NCI-H526 (cell line): Measurements from ENCODE around the gene COX6B2.
"Not testable (repeated sequence)": the region's sequence is repeated elsewhere in the genome, so short reads cannot be mapped to it uniquely, and the experiment has no call there.

ENCODE experiments used
- DNase-seq, 2 experiments: peaks; one replicate each; lab custom pipeline; 2025; lab: John Stamatoyannopoulos, UW

The COX6B2 gene, protein sequence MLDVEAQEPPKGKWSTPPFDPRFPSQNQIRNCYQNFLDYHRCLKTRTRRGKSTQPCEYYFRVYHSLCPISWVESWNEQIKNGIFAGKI

DNA sequence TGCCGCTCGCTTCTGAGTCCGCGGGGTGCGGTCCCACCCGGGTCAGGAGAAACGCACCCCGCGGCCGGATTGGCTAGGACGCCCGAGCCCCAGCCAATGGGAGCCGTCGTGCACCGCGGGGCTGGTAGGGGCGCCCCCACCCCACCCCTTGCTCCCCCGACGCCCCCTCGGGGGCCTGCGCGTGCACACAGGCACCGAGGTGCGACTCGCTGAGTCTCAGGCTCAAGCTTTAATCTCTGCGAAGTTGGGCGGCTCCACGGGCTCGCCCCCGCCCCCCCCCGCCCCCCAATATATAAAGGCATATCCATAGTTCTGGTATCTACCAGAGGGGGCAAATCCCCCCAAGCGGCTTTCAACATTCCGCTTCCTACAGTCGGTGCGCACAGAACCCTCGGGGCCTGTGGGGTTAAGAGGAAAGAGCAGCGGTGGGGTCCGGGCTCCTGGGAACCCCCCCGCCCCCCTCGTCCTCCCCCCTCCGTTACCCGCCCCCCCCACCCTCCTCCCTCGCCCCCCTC is at the start of gene COX6B2:
TSS of gene COX6B2 (minus strand) at position 22 of the 515 bp plus-strand sequence. CDS start 198 bp downstream, outside the sequence.
- DNase-seq = no peak

DNA sequence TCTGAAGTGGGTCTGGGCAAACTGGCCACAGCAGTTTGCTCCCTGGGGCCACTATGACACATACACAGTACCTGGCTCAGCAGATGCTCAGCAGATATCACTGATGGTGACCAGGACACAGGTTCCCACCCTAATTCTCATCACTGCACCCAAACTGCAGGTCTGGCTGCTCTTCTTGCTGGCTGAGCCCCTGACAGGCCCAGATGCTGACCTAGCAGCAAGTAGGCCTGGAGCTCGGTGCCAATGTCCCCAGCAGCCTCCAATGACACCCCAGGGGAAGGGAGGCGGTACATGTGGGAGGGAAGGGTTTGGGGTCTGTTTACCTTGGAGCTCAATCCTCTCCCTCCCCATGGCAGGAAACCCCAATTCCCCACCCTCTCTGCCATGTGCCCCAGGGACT is 48.0 kb upstream of the COX6B2 start:
- DNase-seq = no peak

DNA sequence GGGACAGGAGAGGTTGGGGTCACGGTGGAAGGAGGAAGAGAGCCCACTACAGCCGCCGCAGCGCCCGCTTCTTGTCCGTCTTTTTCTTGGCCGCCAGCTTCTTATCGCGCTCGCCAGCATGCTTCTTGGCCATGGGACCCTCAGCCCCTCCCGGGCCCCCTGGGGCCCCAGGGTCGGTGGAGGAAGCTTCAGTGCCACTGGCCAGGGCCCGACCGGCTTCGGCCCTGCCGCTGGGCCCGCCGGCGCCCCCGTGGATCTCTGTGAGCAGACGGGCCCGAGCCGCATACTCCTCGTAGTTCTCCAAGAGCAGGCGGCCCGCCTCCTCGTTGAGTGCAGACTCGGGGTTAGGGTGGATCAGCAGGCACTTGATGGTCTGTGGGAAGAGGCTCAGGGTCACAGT is 46.9 kb upstream of the COX6B2 start:
- DNase-seq = not testable (repeated sequence)

DNA sequence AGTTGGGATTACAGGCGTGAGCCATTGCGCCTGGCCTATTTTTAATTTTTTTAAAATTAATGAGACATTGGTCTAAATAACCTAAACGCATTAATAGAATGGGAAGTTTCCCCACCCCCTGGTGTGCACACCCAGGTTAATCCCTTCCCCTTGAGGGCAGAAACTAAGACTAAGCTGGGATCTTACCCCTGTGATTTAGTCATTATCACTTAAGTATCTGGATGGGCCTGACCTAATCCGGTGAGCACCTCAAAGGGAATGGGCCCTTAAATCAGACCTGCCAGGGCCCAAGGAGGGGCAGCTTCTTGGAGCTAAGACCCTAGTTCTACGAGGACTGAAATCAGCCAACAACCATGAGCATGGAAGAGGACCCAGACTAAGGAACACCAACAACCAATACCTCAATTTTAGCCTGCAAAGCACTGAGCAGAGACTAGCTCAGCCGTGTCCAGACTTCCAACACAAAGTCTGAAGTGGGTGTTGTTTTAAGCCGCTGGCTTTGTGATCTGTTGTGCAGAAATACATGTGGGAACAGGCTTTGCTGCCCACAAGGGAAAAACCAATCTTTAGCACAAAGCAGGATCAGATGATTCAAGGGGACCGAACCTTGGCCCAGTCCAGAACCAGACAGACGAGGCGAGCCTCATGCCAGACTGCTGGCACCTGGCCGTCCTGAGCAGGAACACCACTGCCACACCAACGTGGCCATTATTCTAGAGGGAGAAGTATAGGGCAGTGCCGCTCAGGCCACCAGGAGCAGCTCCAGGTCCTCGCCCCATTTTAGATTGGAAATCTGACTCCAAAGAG is 46.0 kb upstream of the COX6B2 start:
- no peak for DNase-seq

DNA sequence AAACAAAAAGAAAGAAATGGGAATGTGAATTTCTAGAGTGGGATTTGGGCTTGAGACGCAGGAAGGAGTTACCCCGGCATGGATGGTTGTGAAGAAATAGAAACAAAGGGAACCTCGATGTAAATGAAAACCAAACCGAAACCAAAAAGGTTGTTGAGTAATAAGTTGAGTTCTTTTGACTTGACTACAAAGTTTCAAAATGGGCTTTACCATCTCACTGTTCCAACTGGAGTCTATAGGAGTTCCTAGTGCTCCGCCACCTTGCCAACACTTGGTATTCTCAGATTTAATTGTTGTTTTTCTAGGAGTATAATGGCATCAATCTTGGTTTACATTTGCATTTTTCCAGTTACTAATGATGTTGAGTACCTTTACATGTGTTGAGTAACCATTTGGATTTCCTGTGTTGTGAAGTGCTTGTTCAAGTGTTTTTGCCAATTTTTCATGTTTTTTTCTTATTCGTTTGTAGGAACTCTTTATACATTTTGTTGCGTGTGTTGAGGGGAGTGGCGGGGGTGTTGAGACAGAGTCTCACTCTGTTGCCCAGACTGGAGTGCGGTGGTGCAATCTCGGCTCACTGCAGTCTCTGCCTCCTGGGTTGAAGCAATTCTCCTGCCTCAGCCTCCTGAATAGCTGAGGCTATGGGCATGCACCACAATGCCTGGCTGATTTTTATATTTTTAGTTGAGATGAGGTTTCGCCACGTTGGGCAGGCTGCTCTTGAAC is 43.8 kb upstream of the COX6B2 start:
- no peak for DNase-seq

DNA sequence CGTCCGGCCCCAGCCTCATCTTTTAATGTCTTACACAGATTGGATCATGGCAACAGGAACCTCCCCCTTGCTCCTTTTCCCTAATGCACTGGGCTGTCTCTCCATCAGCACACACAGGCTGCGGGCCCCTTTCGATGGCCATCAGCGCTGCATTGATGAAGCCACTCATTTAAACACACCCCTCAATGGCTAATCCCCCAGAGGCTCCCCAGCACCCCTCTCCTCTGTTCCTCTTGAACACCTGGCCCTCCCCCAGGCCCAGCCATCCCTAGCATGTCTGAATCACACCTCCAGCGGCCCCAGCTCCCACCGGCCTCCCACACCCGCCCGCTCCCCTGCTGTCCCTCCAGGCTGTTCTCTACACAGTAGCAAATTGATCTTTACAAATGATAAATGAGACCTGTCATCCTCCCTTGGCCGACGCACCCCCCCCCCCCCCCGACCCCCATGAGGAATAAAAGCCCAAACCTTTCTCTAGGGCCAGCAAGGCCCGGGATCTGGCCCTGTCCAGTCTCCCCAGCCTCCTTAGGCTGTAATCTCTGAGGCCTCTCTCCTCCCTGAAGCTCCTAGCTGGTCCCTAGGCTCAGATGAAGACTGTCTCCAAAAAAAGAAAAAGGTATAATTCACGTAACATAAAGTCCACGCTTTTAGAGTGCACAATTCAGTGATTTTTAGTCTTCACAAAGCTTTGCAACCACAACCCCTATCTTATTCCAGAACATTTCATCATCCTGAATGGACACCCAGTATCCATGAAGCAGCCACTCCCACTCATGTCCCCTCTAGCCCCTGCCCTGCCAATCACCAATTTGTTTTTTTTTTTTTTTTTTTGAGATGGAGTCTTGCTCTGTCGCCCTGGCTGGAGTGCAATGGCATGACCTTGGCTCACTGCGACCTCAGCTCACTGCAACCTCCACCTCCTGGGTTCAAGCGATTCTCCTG is 38.6 kb upstream of the COX6B2 start:
- no peak for DNase-seq

DNA sequence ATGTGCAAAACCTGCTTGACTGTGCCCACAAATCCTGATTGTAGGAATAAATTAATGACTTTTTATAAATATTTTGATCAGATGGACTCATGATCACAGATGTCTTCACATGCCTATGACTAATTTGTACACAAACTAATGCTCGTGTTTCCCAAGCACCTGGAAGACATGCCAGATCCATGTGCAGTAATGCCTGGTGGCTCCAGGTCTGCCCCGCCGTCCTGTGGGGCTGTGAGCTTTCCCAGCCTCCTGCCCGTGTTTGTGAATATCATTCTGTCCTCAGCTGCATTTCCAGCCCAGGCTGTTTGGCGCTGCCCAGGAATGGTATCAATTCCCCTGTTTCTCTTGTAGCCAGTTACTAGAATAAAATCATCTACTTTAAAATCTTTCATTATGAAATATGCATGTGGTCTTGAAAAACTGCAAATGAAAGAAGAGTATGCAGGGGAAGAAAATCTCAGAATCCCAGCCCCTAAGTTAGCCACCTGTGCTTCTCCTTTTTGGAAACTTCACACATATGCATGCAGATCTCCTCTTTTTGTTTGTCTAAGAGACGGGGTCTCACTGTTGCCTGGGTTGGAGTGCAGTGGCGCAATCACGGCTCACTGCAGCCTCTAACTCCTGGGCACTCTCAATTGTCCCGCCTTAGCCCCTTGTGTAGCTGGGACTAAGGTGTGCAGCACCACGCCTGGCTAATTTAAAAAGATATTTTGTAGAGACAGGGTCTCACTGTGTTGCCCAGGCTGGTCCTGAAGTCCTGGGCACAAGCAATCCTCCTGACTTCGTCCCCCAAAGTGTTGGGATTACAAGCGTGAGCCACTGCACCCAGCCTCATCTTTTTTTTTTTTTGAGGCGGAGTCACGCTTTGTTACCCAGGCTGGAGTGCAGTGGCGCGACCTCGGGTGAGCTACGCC is 37.4 kb upstream of the COX6B2 start:
- no peak for DNase-seq

DNA sequence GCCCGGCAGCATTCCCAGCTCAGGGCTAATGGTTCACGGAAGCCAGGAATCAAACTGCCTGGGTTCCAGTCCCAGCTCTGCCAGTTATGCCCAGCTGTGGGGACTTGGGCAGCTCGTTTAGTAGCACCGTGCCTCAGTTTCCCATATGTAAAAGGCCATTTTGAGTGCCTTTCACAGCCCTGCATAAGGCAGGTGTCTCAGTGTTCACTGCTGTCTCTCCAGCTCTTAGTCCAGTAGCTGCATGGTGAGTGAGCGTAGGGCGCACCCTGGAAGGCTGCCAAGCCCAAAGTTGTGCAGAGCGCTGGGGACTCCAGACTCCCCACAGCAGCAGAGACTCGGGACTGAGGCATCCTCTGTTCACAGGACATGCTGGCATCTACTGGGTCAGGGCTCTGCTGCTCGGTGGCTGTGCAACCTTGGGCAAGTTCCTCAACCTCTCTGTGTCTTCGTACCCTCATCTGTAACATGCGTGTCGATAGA is 36.7 kb upstream of the COX6B2 start:
- DNase-seq = no peak

DNA sequence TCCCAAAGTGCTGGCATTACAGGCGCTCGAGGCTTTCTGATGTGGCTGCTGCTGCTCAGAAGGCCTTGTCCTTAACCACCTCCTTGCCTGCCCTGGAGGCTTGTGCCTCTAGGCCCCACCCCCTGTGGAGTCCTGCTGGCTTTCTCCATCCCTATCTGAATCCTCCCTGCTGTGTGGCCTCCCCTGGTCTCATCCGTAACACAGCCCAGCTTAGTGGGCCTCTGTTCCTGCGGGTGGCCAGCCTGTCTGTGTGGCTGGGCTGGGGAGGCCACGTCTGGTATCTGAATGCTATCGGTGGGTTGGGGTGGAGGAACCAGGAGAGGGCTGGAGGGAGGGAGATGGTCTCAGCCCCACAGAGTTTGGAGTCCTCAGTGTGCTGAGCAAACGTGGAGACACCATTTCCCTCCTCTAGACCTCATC is 36.0 kb upstream of the COX6B2 start:
- DNase-seq = no peak

DNA sequence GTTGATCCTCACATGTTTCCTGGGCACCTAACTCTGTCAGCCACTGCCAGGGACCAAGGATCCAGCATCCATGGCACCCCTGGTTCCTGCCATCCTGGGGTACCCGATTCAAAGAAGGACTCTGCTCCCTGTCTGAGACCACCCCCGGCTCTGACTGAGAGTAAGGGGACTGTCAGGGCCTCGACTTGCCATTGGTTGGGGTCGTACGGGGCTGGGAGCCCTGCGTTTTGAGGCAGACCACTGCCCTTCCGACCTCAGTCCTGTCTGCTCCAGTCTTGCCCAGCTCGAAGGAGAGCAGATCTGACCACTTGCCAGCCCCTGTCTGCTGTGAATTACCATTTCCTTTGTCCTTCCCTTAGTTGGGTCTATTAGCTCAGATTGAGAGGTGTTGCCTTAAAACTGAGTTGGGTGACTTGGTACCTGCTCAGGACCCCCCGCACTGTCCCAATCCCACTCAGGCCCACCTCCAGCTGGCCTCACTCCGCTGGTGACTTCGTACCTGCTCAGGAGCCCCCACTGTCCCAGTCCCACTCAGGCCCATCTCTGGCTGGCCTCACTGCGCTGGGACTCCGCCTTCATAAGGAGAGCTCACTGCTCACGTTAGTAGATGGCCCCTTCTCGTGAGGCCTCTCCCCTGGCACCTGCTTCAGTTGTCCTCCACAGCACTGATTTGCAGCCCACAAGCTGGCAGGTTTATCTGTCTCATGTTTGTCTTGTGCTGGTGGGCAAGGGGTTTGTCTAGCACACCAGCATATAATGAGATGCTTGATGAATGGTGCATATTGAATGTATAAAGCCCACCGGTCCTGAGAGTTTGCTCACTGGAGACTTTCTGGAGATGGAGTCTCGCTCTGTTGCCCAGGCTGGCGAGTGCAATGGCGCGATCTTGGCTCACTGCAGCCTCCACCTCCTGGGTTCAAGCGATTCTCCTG is 35.1 kb upstream of the COX6B2 start:
- DNase-seq = no peak

DNA sequence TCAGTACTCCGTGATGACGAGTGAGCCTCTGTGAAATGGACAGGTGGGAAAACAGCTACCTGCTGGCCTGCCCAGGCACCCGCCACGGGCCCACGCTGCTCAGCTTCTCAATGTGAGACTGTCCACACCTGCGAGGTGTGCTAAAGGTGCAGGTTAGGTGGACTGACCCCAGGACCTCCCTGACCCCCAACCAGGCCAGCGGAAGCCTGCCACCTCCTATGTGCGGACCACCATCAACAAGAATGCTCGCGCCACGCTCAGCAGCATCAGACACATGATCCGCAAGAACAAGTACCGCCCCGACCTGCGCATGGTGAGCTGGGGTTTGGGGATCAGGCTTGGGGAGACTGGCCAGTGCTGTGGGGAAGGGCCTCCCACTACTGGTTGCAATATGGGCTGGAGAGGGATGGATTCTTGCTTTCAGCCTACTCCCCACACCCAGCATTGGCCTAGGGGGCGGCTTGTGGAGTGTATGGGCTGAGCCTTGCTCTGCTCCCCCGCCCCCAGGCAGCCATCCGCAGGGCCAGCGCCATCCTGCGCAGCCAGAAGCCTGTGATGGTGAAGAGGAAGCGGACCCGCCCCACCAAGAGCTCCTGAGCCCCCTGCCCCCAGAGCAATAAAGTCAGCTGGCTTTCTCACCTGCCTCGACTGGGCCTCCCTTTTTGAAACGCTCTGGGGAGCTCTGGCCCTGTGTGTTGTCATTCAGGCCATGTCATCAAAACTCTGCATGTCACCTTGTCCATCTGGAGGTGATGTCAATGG is 33.4 kb upstream of the COX6B2 start:
- no peak for DNase-seq

DNA sequence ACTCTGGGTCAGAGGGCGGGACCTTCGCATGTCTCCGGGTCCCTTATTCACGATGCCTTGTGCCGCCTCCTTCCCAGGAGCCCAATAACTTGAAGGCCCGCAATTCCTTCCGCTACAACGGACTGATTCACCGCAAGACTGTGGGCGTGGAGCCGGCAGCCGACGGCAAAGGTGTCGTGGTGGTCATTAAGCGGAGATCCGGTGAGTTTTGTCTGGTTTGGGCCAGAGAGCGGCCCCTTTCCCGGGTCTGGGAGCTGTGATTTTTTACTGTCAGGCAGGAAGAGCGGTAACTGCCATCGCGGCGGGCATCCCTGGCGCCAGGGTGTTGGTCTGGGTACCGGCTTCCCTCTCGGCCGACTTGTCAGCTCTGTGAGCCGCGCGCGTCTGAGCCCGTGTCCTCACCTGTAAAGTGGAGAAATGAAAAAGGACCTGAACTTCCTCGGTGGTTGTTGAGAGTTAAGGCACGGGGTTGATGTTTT is 32.0 kb upstream of the COX6B2 start:
- DNase-seq = no peak

DNA sequence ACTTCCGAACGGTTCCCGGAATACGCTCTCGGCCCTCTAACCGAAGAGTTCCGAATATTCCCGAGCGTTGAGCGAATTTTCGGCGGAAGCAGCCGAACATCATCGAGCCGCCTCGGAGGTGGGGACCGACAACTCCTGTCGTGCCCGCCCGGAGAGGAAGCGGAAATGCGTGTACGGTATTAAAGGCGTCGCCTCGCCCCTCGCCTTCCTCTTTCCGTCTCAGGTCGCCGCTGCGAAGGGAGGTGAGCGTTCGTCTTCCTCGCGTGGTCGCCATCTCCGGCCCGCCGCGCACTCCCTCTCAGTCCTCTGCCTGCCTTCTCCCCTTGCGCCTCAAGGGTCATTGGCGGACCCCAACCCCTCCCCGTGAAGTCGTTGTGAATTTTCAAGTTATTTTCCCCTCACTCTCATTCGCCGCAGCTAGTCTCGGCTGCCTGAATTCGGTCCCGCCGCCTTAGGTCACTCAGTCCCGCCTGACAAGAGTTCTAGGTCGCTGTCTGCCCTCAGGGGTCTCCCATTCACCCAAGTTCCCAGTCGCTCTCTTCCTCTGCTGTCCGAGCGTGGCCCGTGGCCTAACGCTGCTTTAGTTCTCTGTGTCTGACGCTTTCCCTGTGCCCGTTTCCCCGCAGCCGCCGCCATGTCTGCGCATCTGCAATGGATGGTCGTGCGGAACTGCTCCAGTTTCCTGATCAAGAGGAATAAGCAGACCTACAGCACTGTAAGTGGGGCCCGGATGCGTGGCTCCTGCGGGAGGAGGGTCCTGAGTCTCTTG is 31.4 kb upstream of the COX6B2 start, which contains the start of gene RPL28:
TSS of gene RPL28 (plus strand) at position 209 of the 769 bp plus-strand sequence. CDS start at position 635, 426 bp downstream.
- peak; percentile 98 to 99 for DNase-seq

DNA sequence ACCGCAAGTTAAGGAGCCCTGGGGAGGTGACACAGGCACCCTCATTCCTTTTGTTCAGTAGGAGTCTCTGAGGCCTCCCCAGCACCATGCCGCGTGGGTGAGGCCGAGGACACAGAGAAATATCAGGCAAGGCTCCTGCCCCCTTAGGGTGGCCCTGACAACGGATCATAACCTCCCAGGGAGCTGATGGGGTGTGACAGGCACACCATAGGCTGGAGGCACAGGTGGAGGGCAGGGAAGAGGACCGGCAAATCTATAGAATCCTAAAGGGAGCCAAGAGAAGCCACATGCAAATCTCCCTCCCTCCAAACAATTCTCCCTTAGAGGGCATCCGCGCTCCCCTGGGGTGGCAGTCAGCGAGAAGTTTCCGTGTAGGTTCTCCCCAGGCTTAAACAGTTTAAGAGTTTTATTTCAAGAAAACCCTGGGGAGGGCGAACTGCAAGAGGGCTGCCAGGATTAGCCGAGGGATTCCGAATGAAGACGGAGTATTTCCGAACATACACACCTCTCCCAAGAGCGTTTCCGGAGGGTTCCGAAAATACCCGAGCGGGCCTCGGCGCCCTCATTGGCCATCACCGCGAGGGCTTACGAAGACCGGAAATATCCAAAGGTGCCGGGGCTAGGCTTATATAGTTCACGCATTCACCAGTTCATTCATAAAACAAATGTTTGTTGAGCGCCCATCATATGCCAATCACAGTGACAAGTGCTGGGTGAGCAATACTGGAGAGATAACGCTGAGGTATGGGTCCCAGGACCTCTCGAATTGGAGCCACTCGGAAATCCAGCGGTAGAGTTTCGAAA is 30.6 kb upstream of the COX6B2 start:
- peak; percentile 97 to 98 for DNase-seq

DNA sequence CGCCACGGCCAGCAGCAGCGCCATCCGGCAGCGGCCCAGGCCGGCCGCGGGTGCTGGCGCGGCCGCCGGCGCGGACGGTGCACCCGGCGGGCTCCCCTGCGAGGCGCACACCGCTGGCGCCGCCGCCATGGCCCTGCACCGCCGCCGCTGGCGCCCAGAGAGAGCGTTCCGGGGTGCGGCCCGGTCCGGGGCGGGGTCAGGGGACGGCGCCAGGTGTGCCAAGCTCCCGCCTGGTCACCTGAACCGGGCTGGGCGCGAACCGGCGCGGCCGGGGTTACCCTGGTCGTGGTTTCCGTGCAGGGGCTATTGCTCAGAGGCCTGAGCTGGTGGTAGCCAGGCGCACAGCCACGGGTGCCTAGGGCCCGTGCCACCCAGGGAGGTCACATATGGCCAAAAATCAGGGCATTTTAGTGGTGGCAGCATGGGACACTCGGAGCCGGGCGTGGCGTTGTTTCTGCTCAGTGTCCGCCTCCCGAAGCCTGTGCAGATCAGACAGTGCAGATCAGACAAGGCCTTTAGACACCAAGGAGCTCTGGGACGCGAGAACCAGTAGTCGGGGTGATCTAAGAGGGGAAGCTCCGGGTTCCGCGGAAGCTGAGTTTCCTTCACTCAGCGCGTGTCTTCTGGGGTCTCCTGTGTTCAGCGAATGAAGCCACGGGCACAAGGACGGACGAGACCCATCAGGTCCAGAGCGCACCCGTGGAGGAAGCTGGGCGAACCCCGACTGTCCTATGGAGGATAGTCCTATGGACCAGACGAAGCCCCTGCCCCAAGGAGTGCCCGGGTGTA is 29.8 kb upstream of the COX6B2 start, which contains the start of gene TMEM238:
TSS of gene TMEM238 (minus strand) at position 162 of the 789 bp plus-strand sequence. CDS start at position 129, 33 bp downstream.
- DNase-seq = peak in 1 of 2 experiments; percentile 64
